GM12878 (cell line): ENCODE data around the gene AKT1. TPM values are rescaled to one million over a fixed set of nuclear protein-coding genes. Genes with fewer than 3 reads are reported as not detected.

Experiments
- ATAC-seq: fragments of 200-7000 bp; cut with Tn5 transposase; 3 replicates; pipeline ENCODE4 v1.9.1; 2020; ENCODE audit warnings: mild to moderate bottlenecking, moderate library complexity
- BruUV-seq: library from RNA; stranded (reverse); fragments of 400-500 nt; replicated peaks from 2 replicates; lab custom pipeline; 2021; lab: Mats Ljungman, UMichigan
- CTCF ChIA-PET: fragments of 300-600 bp; sonication (Branson Sonifier 250); formaldehyde crosslinking; extraction: SDS; loops from one replicate; lab custom pipeline; 2021; ENCODE audit warnings: inconsistent platforms; lab: Yijun Ruan, JAX
- POLR2A ChIA-PET: fragments of 350-600 bp; formaldehyde crosslinking; extraction: SDS; loops from one replicate; lab custom pipeline; 2021; ENCODE audit warnings: inconsistent platforms; lab: Charles Lee
- RAD21 ChIA-PET: fragments of 300-600 bp; sonication (Branson Sonifier 250); formaldehyde crosslinking; loops from one replicate; lab custom pipeline; 2023; ENCODE audit warnings: antibody characterized with exemption; ENCODE audit not compliant: unreplicated experiment; lab: Charles Lee
- SMC1A ChIA-PET: fragments of 300-600 bp; sonication (Branson Sonifier 250); formaldehyde crosslinking; loops from one replicate; lab custom pipeline; 2023; ENCODE audit not compliant: unreplicated experiment, uncharacterized antibody; lab: Charles Lee
- DNase-seq: peaks from one replicate; pipeline ENCODE4 v3.0.0-alpha.2; 2011; ENCODE audit warnings: low read depth, low spot score
- FAIRE-seq: peaks from 3 replicates; lab custom pipeline; 2011; peaks lifted over from hg19 to GRCh38; lab: Jason Lieb, UNC
- H2AFZ ChIP-seq: 2 replicates; pipeline ENCODE4 v1.6.0; 2011; ENCODE audit warnings: low read depth, low read length, control low read depth; ENCODE audit not compliant: control insufficient read depth
- H3K27ac ChIP-seq: 2 replicates; pipeline ENCODE4 v1.5.1; 2011; ENCODE audit warnings: control low read depth; ENCODE audit not compliant: control insufficient read depth, insufficient read depth
- H3K27me3 ChIP-seq, 2 experiments: replicated peaks in 1 of 2; 2 replicates each; pipeline versions ENCODE4 v1.6.0 to v1.6.1; 2011; ENCODE audit warnings: low read length in 1 of 2; ENCODE audit not compliant: control insufficient read depth in 2 of 2, insufficient read depth in 2 of 2
- H3K36me3 ChIP-seq, 2 experiments: 2 replicates each; pipeline ENCODE4 v1.5.1; 2011; ENCODE audit warnings: low read length in 1 of 2; ENCODE audit not compliant: control insufficient read depth in 2 of 2, insufficient read depth in 2 of 2
- H3K4me1 ChIP-seq: 2 replicates; pipeline ENCODE4 v1.6.1; 2011; ENCODE audit warnings: mild to moderate bottlenecking, low read length, moderate library complexity, mixed read lengths; ENCODE audit not compliant: control insufficient read depth, insufficient read depth
- H3K4me2 ChIP-seq: 2 replicates; pipeline ENCODE4 v1.6.0; 2011; ENCODE audit warnings: control low read depth; ENCODE audit not compliant: control insufficient read depth, insufficient read depth
- H3K4me3 ChIP-seq: fragments of 200-600 bp; sonication (generic); 2 replicates; pipeline ENCODE4 v1.5.1; 2016
- H3K79me2 ChIP-seq: 2 replicates; pipeline ENCODE4 v1.6.0; 2011; ENCODE audit warnings: low read length; ENCODE audit not compliant: control insufficient read depth, insufficient read depth
- H3K9ac ChIP-seq: 2 replicates; pipeline ENCODE4 v1.8.0; 2011; ENCODE audit warnings: low read length, control low read depth, mixed read lengths; ENCODE audit not compliant: control insufficient read depth, insufficient read depth
- H3K9me3 ChIP-seq: replicated peaks from 3 replicates; pipeline ENCODE4 v1.5.1; 2011; ENCODE audit warnings: mild to moderate bottlenecking, low read length; ENCODE audit not compliant: control insufficient read depth, insufficient read depth
- H4K20me1 ChIP-seq: 2 replicates; pipeline ENCODE4 v1.6.0; 2011; ENCODE audit not compliant: control insufficient read depth, insufficient read depth
- CHD2 ChIP-seq: IDR thresholded peaks from 2 replicates; pipeline ENCODE4 v1.6.1; 2011; ENCODE audit warnings: low read depth, low read length, improper control_type of control experiment, borderline replicate concordance
- CREB1 ChIP-seq: IDR thresholded peaks from 2 replicates; pipeline ENCODE4 v1.6.1; 2012; ENCODE audit warnings: low read depth, mild to moderate bottlenecking, inconsistent platforms
- EED ChIP-seq: sonication (generic); IDR thresholded peaks from 2 replicates; pipeline ENCODE4 v1.6.1; 2016; ENCODE audit warnings: antibody characterized with exemption, low read depth
- IRF4 ChIP-seq: IDR thresholded peaks from 2 replicates; pipeline ENCODE4 v1.6.1; 2011; ENCODE audit warnings: low read depth, low read length
- KAT2A ChIP-seq: conservative IDR thresholded peaks from 2 replicates; pipeline ENCODE4 v1.6.1; 2011; ENCODE audit warnings: low read depth, low read length; ENCODE audit not compliant: control insufficient read depth
- MYC ChIP-seq: IDR thresholded peaks from 2 replicates; pipeline ENCODE4 v1.6.1; 2011; ENCODE audit warnings: mild to moderate bottlenecking, low read length, moderate library complexity, inconsistent platforms; ENCODE audit not compliant: insufficient read depth, insufficient replicate concordance, insufficient read length, severe bottlenecking
- NRF1 ChIP-seq: conservative IDR thresholded peaks from 2 replicates; pipeline ENCODE4 v1.6.1; 2011; ENCODE audit warnings: mild to moderate bottlenecking, low read depth, low read length, improper control_type of control experiment
- POU2F2 ChIP-seq: IDR thresholded peaks from 3 replicates; pipeline ENCODE4 v1.6.1; 2011; ENCODE audit warnings: low read depth, mild to moderate bottlenecking, low read length, borderline replicate concordance
- RB1 ChIP-seq: fragments of 450-650 bp; formaldehyde crosslinking; IDR thresholded peaks from 2 replicates; pipeline ENCODE4 v1.6.1; 2017; ENCODE audit warnings: mild to moderate bottlenecking, borderline replicate concordance
- TARDBP ChIP-seq: IDR thresholded peaks from 2 replicates; pipeline ENCODE4 v1.6.1; 2016; ENCODE audit warnings: borderline replicate concordance
- ZBED1 ChIP-seq: IDR thresholded peaks from 2 replicates; pipeline ENCODE4 v1.6.1; 2016; ENCODE audit warnings: borderline replicate concordance
- ZNF207 ChIP-seq: fragments of 450-650 bp; IDR thresholded peaks from 2 replicates; pipeline ENCODE4 v1.6.1; 2014; ENCODE audit warnings: antibody characterized with exemption, mild to moderate bottlenecking, borderline replicate concordance
- WGBS: methylation state at CpG from one replicate; pipeline ENCODE4 v1.1.6; 2016; ENCODE audit warnings: low lambda C conversion rate; ENCODE audit not compliant: insufficient replicate concordance, insufficient coverage; ENCODE audit errors: missing lambda C conversion rate; 5-methylcytosine and 5-hydroxymethylcytosine counted together
- in situ Hi-C: fragments of 300-500 bp; cut with MboI; formaldehyde crosslinking; loops from 9 replicates; pipeline ENCODE4 v1.14.3; 2018; ENCODE audit warnings: mixed read lengths
- intact Hi-C: fragments of 100-400 bp; cut with micrococcal nuclease; formaldehyde crosslinking; loops from one replicate; pipeline ENCODE4 v1.14.2; 2022; ENCODE audit not compliant: unreplicated experiment
- polyA plus RNA-seq, 11 experiments: library from polyadenylated mRNA; depleted of rRNA in 4 of 11; unstranded in 6 of 11; stranded (reverse) in 5 of 11; fragments of >200 nt; fragmentation: Nextera tagmentation in 4 of 11; fragmentation: Illumina TruSeq in 1 of 11; extraction: Ambion mirVana in 4 of 11; extraction: Trizol in 1 of 11; gene quantifications; 1 replicate in 1 of 11; 2 replicates in 10 of 11; pipeline versions ENCODE4 v1.2.1 to v1.2.3, GENCODE V29; 2011 to 2016; ENCODE audit warnings: inconsistent platforms in 2 of 11, missing spikeins in 2 of 11, low read depth in 1 of 11
- total RNA-seq, 4 experiments: library from RNA; depleted of rRNA in 3 of 4; stranded (reverse); fragments of >200 nt in 3 of 4; fragmentation: Illumina TruSeq in 1 of 4; extraction: Trizol in 1 of 4; gene quantifications; 2 replicates each; pipeline versions ENCODE4 v1.2.1 to v1.2.3, GENCODE V29; 2013 to 2021
- TF ChIP-seq, protein P1 (sequence below): fragments of 450-650 bp; IDR thresholded peaks from 2 replicates; pipeline ENCODE4 v1.6.1; 2016; ENCODE audit warnings: mild to moderate bottlenecking

AKT1 gene
- total and polyA plus RNA-seq, 10 of the 15 experiments (the other 5 are each of a cell fraction or from before 2014, with no cell fraction given): 0.63 to 110 (median 58.9) TPM

DNA sequence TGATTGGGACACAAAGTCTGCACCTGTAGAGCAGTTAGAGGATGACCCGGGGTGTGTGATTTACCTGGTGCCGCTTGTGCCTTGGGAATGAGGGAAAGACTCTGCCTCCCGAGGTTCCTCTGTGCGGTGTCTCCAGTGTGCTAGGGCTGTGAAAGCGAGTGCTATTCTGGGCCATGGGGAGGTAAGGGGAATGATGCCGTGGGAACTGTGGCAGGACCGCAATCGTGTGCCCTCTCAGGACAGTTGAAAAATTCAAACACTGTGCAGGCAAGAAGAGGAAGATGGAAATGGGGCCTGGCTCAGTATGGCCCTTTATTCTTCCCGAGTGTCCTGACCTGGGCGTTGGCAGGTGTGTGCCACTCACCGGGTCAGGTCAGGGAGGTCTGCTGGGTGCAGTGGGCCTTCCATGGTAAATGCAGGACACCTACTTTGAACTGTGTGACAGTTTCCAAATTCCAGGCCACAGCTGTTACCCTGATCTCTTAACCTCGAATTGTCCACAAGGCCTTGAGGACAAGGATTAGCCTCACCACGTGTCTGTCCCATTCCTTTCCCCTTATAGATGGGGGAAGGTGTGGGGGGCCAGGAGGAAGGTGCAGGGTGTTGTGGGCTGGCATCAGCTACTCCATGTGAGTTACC is 41.2 kb downstream of the AKT1 start:
- peak overlapping the region; percentile 92 for H3K9ac ChIP-seq
- WGBS: 80% methylated on average over 13 of the region's 13 CpGs
- H3K4me1 ChIP-seq: peaks cover 17% of the 10 kb centered on the region
- no peak for ATAC-seq
- FAIRE-seq: no peak
- TF ChIP-seq MYC (no peak), RB1 (no peak)
- DNase-seq: no peak
- H3K4me3 ChIP-seq: peak overlapping the region; percentile 94
- in situ Hi-C loops: no loop called here
- H3K4me2 ChIP-seq: peak overlapping the region; percentile 82
- H3K36me3 ChIP-seq: peaks cover 2 to 15% of the 10 kb centered on the region in 2 experiments; a peak in 3 of 4 replicates
- RAD21 ChIA-PET: no interaction called here
- no peaks in the 10 kb centered on the region for H4K20me1 ChIP-seq
- H2AFZ ChIP-seq: no peak overlapping the region
- POLR2A ChIA-PET: no interaction called here
- no peaks in the 10 kb centered on the region; the same call in 2 of the 3 replicates for H3K9me3 ChIP-seq
- intact Hi-C loops: no loop called here
- no peaks in the 10 kb centered on the region for H3K27me3 ChIP-seq
- CTCF ChIA-PET: interaction anchor here (2.4 kb wide), 1 partner anchor 14 kb away, joined by 13 read pairs; no protein-coding TSS in a partner anchor
- no peak overlapping the region; the same call in 1 of the 2 replicates for H3K27ac ChIP-seq
- H3K79me2 ChIP-seq: peaks cover 31% of the 10 kb centered on the region
- TSS peak; percentile 65 for BruUV-seq
- SMC1A ChIA-PET: interaction anchor here (0.9 kb wide), 1 partner anchor 9 kb away, joined by 3 read pairs; no protein-coding TSS in a partner anchor

DNA sequence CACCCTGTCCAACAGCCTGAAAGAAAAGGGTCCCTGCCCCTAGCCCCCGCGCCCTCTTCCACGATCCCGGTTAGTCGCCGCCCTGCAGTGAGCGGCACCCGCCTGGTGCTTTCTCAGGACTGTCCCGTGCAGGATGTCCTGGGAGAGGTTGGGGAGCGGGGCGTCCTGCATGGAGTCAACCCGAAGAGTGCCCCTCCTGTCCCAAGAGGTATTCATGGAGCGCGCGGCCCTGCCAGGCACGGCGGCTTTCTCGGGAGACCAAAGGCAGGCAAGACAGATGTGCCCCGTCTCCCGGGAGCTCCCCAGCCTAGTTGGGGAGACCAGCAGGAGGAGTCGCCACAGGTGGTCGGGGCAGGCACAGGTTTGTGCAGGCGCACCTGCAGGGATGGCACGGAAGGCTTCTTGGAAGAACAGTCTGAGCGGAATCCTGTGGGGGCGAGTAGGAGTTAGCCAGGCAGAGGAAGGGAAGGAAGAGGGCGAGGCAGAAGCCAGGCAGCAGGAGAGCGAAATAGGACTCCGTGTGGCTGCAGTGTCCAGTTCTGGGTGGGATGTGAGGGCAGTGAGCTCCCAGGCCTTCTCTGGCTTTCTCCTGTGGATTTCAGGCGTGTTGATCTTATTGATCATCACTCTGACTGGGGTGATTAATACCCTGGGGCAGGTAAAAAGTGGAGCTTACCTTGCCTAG is 41.9 kb downstream of the AKT1 start:
- peak overlapping the region; percentile 77 for H3K27ac ChIP-seq
- peaks cover 17% of the 10 kb centered on the region for H3K4me1 ChIP-seq
- ChIA-PET SMC1A (interaction anchor here (0.9 to 1.4 kb wide), 3 partner anchors 9 to 16 kb away, joined by 3 to 5 read pairs (median 3); no protein-coding TSS in a partner anchor), CTCF (interaction anchor here (1.0 to 2.4 kb wide), 7 partner anchors 15 to 676 kb away, joined by 3 to 13 read pairs (median 4); no protein-coding TSS in a partner anchor), RAD21 (interaction anchor here (1.5 to 1.8 kb wide), 2 partner anchors 11 to 16 kb away, joined by 6 to 8 read pairs; no protein-coding TSS in a partner anchor), POLR2A (interaction anchor here (0.6 to 1.4 kb wide), 4 partner anchors 11 to 312 kb away, joined by 3 to 5 read pairs (median 4); partner anchors contain the start of genes CDCA4 and GPR132)
- H3K36me3 ChIP-seq: peaks cover 2 to 13% of the 10 kb centered on the region in 2 experiments; a peak in 3 of 4 replicates
- intact Hi-C loops (no loop called here), in situ Hi-C loops (no loop called here)
- no peaks in the 10 kb centered on the region for H4K20me1 ChIP-seq
- H3K9me3 ChIP-seq: no peaks in the 10 kb centered on the region; the same call in 2 of the 3 replicates
- 0 out of 2 replicates have a peak overlapping the region, but pooled peaks have one; percentile 40 for H2AFZ ChIP-seq
- no peaks in the 10 kb centered on the region for H3K27me3 ChIP-seq
- DNase-seq (no peak), FAIRE-seq (no peak), ATAC-seq (no peak)
- H3K4me2 ChIP-seq: peak overlapping the region; percentile 82
- peaks cover 31% of the 10 kb centered on the region for H3K79me2 ChIP-seq
- H3K9ac ChIP-seq: peak overlapping the region; percentile 92
- 5% methylated on average over 30 of the region's 30 CpGs for WGBS
- no TSS peak for BruUV-seq
- peak overlapping the region; percentile 94 for H3K4me3 ChIP-seq
- TF ChIP-seq IRF4 (no peak), ZBED1 (no peak), NRF1 (no peak), EED (no peak), TARDBP (no peak), POU2F2 (no peak), KAT2A (no peak), ZNF207 (no peak), CREB1 (no peak), CHD2 (no peak)
- TF ChIP-seq, protein P1, sequence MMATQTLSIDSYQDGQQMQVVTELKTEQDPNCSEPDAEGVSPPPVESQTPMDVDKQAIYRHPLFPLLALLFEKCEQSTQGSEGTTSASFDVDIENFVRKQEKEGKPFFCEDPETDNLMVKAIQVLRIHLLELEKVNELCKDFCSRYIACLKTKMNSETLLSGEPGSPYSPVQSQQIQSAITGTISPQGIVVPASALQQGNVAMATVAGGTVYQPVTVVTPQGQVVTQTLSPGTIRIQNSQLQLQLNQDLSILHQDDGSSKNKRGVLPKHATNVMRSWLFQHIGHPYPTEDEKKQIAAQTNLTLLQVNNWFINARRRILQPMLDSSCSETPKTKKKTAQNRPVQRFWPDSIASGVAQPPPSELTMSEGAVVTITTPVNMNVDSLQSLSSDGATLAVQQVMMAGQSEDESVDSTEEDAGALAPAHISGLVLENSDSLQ: no peak
